ENCODE data around the gene TCEA2. TPM values are rescaled to one million over a fixed set of nuclear protein-coding genes. Genes with fewer than 3 reads are reported as not detected.

TCEA2 gene
- total RNA-seq, 2 donors from 2014 or later, result 17.8 to 25.5 TPM

GRCh38 chr20:64058536-64058935, 4.5 kb upstream of the TCEA2 start:
- H3K27ac ChIP-seq, result no peak overlapping the region
- no peaks in the 10 kb centered on the region for H3K9me3 ChIP-seq
- no peaks in the 10 kb centered on the region for H3K27me3 ChIP-seq
- H3K4me1 ChIP-seq, result peaks cover 0 to 37% of the 10 kb centered on the region in 2 donors
- no peak overlapping the region for H3K4me3 ChIP-seq
- H3K36me3 ChIP-seq, result no peaks in the 10 kb centered on the region
- no peak for DNase-seq (ENCODE audit: low spot score)
- TF ChIP-seq, protein P1, sequence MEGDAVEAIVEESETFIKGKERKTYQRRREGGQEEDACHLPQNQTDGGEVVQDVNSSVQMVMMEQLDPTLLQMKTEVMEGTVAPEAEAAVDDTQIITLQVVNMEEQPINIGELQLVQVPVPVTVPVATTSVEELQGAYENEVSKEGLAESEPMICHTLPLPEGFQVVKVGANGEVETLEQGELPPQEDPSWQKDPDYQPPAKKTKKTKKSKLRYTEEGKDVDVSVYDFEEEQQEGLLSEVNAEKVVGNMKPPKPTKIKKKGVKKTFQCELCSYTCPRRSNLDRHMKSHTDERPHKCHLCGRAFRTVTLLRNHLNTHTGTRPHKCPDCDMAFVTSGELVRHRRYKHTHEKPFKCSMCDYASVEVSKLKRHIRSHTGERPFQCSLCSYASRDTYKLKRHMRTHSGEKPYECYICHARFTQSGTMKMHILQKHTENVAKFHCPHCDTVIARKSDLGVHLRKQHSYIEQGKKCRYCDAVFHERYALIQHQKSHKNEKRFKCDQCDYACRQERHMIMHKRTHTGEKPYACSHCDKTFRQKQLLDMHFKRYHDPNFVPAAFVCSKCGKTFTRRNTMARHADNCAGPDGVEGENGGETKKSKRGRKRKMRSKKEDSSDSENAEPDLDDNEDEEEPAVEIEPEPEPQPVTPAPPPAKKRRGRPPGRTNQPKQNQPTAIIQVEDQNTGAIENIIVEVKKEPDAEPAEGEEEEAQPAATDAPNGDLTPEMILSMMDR (IDR thresholded peaks at IDR 0.05), result no peak

GRCh38 chr20:64062276-64062595, 762 bp upstream of the TCEA2 start:
- Histone ChIP-seq H3K36me3 (no peaks in the 10 kb centered on the region), H3K4me1 (peaks cover 0 to 38% of the 10 kb centered on the region in 2 donors), H3K27me3 (no peaks in the 10 kb centered on the region), H3K4me3 (peak overlapping the region; percentile 79 to 97), H3K27ac (peak overlapping the region; percentile 76 to 84), H3K9me3 (no peaks in the 10 kb centered on the region)
- TF ChIP-seq, protein P1 (IDR thresholded peaks at IDR 0.05), result no peak
- DNase-seq (ENCODE audit: low spot score), result no peak

GRCh38 chr20:64063389-64064144, 569 bp downstream of the TCEA2 start:
- TF ChIP-seq, protein P1 (IDR thresholded peaks at IDR 0.05), result no peak
- no peaks in the 10 kb centered on the region for H3K27me3 ChIP-seq
- no peaks in the 10 kb centered on the region for H3K36me3 ChIP-seq
- H3K9me3 ChIP-seq, result no peaks in the 10 kb centered on the region
- H3K27ac ChIP-seq, result peak overlapping the region; percentile 57 to 76
- H3K4me3 ChIP-seq, result peak overlapping the region; percentile 79 to 97
- no peak for DNase-seq (ENCODE audit: low spot score)
- peaks cover 0 to 33% of the 10 kb centered on the region in 2 donors for H3K4me1 ChIP-seq

DNA sequence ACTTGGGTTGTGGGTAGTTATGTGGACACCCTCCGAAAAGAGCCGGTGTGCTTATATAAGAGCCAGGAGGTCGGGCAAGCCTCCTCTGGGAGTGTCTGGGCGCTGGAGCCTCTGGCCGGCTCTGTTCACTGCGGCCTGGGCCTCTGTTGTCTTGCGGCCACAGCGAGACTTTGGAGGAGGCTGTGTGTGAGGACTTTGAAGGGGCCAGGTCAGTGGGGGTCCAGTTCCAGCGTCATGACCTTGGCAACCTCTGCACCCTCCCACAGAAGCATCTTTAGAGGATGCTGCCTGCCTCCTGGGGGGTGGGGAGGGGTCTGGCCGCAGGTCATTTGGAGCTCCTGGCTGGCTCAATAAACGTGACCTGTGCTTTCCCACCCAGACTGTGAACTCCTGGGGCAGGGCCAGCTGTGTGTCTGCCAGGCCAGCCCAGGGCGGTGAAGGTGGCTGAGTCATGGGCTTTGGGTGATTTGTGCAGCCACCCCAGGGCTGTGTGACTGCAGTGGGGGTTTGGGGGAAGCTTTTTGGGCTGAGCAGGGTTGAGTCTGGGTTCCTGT, 1.2 kb downstream of the TCEA2 start:
- TF ChIP-seq, protein P1 (IDR thresholded peaks at IDR 0.05), result no peak
- H3K27ac ChIP-seq, result peak overlapping the region; percentile 57 to 76

DNA sequence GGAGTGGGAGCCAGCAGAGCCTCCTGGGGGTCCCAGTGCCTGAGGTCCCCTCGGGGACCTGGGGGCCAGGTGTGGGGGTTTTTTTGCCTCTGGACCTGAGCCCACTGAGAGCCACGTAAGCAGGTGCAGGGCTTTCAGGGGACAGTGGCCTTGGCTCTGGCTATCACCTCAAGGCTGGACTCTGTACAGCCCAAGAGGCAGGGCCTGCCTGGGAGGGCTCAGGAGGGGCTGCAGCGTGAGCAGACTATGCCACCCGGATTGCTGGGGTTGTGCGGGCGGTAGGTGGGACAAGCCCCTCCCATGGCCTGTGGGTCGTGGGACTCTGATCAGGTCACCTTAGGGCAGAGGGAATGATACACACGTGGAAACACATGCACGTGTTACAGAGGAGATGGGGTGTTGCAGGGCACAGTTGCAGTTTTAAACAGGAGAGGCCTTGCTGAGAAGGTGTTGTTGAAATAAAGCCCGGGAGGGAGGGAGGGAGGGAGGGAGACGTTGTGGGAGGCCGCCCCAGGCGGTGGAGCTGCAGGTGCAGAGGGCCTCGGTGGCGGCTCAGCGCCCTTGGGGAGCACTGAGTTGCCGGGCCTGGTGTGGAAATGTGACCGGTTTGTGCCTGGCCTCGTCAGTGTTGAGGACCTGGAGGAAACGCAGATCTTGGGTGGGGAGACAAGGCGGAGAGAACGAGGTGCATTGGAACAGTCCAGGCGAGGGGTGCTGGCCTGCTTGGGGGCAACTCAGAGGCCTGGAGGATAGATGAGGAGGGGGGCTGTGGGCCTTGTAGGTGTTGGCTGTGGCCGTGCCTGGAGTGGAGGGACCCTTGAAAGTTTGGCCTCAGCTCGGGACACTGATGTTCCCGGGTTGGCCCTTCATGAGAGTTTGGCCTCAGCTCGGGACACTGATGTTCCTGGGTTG, 2.3 kb downstream of the TCEA2 start:
- no peaks in the 10 kb centered on the region for H3K9me3 ChIP-seq
- H3K4me1 ChIP-seq, result peaks cover 0 to 33% of the 10 kb centered on the region in 2 donors
- no peak overlapping the region for H3K4me3 ChIP-seq
- no peaks in the 10 kb centered on the region for H3K36me3 ChIP-seq
- TF ChIP-seq, protein P1 (IDR thresholded peaks at IDR 0.05), result no peak
- DNase-seq (ENCODE audit: low spot score), result no peak
- no peak overlapping the region for H3K27ac ChIP-seq
- no peaks in the 10 kb centered on the region for H3K27me3 ChIP-seq

More for the DNA sequence above, 1.2 kb downstream of the TCEA2 start:
- H3K27me3 ChIP-seq, result no peaks in the 10 kb centered on the region
- H3K36me3 ChIP-seq, result no peaks in the 10 kb centered on the region
- peak overlapping the region; percentile 79 to 97 for H3K4me3 ChIP-seq
- no peak for DNase-seq (ENCODE audit: low spot score)
- H3K9me3 ChIP-seq, result no peaks in the 10 kb centered on the region
- H3K4me1 ChIP-seq, result peaks cover 0 to 33% of the 10 kb centered on the region in 2 donors
